Neural cell (in vitro differentiated cells): ENCODE results near the gene FGB.

Experiments used
- EZH2 ChIP-seq: fragments of 200-600, 300-800 bp; shearing (Covaris generic), sonication (generic); IDR thresholded peaks from 2 replicates; pipeline ENCODE4 v1.6.1; 2014; ENCODE audit warnings: antibody characterized with exemption, low read length, borderline replicate concordance, mild to moderate bottlenecking; ENCODE audit not compliant: insufficient read depth, poor library complexity, severe bottlenecking
- POLR2AphosphoS5 ChIP-seq: IDR thresholded peaks from 2 replicates; pipeline ENCODE4 v1.6.1; 2012
- RAD21 ChIP-seq: fragments of 450-650 bp; conservative IDR thresholded peaks from 2 replicates; pipeline ENCODE4 v1.6.1; 2014; ENCODE audit warnings: antibody characterized with exemption, mild to moderate bottlenecking, moderate library complexity
- TF ChIP-seq, protein P1 (sequence below): fragments of 450-650 bp; IDR thresholded peaks from 2 replicates; pipeline ENCODE4 v1.5.1; 2014; ENCODE audit warnings: antibody characterized with exemption, mild to moderate bottlenecking, moderate library complexity; ENCODE audit not compliant: poor library complexity, severe bottlenecking

DNA sequence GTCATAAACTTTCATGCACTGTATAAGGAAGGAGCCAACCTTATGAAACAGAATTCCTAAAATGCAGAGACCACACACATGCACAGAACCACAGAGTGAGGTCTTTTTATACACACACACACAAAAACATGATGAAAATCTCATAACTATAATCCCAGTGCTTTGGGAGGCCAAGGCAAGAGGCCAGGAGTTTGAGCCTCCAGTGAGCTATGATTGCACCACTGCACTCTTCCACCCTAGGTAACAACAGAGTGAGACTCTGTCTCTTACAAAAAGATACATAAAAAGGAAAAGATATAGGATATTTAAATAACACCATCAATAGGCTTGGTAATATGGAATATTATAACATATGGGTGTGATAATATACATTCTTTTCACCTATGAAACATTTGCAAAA lies 17.1 kb downstream of the FGB start:
- TF ChIP-seq, protein P1, sequence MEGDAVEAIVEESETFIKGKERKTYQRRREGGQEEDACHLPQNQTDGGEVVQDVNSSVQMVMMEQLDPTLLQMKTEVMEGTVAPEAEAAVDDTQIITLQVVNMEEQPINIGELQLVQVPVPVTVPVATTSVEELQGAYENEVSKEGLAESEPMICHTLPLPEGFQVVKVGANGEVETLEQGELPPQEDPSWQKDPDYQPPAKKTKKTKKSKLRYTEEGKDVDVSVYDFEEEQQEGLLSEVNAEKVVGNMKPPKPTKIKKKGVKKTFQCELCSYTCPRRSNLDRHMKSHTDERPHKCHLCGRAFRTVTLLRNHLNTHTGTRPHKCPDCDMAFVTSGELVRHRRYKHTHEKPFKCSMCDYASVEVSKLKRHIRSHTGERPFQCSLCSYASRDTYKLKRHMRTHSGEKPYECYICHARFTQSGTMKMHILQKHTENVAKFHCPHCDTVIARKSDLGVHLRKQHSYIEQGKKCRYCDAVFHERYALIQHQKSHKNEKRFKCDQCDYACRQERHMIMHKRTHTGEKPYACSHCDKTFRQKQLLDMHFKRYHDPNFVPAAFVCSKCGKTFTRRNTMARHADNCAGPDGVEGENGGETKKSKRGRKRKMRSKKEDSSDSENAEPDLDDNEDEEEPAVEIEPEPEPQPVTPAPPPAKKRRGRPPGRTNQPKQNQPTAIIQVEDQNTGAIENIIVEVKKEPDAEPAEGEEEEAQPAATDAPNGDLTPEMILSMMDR = no peak
- no peak for TF ChIP-seq EZH2
- no peak for TF ChIP-seq POLR2AphosphoS5
- no peak for TF ChIP-seq RAD21
